K562 (cell line): Measurements from ENCODE around the gene GBX1. TPM values are rescaled to one million over a fixed set of nuclear protein-coding genes. Genes with fewer than 3 reads are reported as not detected.

ENCODE experiments used
- BMI1 ChIP-seq: fragments of 150-350 bp; IDR thresholded peaks from 2 replicates; pipeline ENCODE4 v1.6.1; 2014; ENCODE audit warnings: low read length
- DPF2 ChIP-seq: fragments of 450-650 bp; IDR thresholded peaks from 2 replicates; pipeline ENCODE4 v1.6.1; 2016
- MEF2D ChIP-seq: conservative IDR thresholded peaks from 2 replicates; pipeline ENCODE4 v1.6.1; 2016; ENCODE audit warnings: low read depth, missing genetic modification characterization, missing compliant biosample characterization
- SRF ChIP-seq, 2 experiments: fragments of 250-450, 450-650 bp in 1 of 2; sonication (Bioruptor Pico) in 1 of 2; sonication (generic) in 1 of 2; formaldehyde crosslinking; IDR thresholded peaks; 2 replicates each; pipeline versions ENCODE4 v1.5.0 to v1.5.1; 2020 to 2022; ENCODE audit warnings: mild to moderate bottlenecking in 1 of 2, missing genetic modification reagents in 1 of 2
- ZNF134 ChIP-seq: fragments of 250-450 bp; sonication (Bioruptor Pico); conservative IDR thresholded peaks from 2 replicates; pipeline ENCODE4 v1.4.0; 2020
- polyA plus RNA-seq, 8 experiments: library from polyadenylated mRNA; depleted of rRNA in 4 of 8; stranded (reverse) in 5 of 8; unstranded in 3 of 8; fragments of >200 nt; fragmentation: Nextera tagmentation in 2 of 8; fragmentation: Illumina TruSeq in 1 of 8; extraction: Ambion mirVana in 2 of 8; extraction: Trizol in 1 of 8; gene quantifications; 2 replicates each; pipeline versions ENCODE4 v1.2.1 to v1.2.3, GENCODE V29; 2011 to 2014; ENCODE audit warnings: inconsistent platforms in 1 of 8, missing spikeins in 1 of 8
- total RNA-seq, 7 experiments: library from RNA; depleted of rRNA in 6 of 7; stranded (reverse); fragments of >200 nt in 6 of 7; fragmentation: Illumina TruSeq in 2 of 7; extraction: Trizol in 2 of 7; gene quantifications; 2 replicates each; pipeline versions ENCODE4 v1.2.1 to v1.2.3, GENCODE V29; 2011 to 2021; ENCODE audit warnings: low replicate concordance in 1 of 7
- TF ChIP-seq, protein P1 (sequence below), 2 experiments: fragments of 450-650 bp in 1 of 2; sonication (generic) in 1 of 2; formaldehyde crosslinking in 1 of 2; IDR thresholded peaks; 2 replicates each; pipeline versions ENCODE4 v1.7.1 to v1.9.0; 2016 to 2022; ENCODE audit warnings: inconsistent platforms in 1 of 2, mild to moderate bottlenecking in 1 of 2, missing genetic modification reagents in 1 of 2
- TF ChIP-seq, protein P2 (sequence below): fragments of 450-650 bp; IDR thresholded peaks from 2 replicates; pipeline ENCODE4 v1.6.1; 2016; ENCODE audit warnings: low read depth

The GBX1 gene
- total and polyA plus RNA-seq, 9 of the 15 experiments (the other 6 are each of a cell fraction or from before 2014, with no cell fraction given): not detected

- TF ChIP-seq ZNF134 (CRISPR knock-in tag) (no peak), SRF (CRISPR knock-in tag; IDR thresholded peaks at IDR 0.05) (peak in 1 of 2 experiments; percentile 89; a peak in 2 of 4 replicates), MEF2D (tag) (no peak), DPF2 (peak; percentile 87), BMI1 (no peak)
- TF ChIP-seq, protein P1, sequence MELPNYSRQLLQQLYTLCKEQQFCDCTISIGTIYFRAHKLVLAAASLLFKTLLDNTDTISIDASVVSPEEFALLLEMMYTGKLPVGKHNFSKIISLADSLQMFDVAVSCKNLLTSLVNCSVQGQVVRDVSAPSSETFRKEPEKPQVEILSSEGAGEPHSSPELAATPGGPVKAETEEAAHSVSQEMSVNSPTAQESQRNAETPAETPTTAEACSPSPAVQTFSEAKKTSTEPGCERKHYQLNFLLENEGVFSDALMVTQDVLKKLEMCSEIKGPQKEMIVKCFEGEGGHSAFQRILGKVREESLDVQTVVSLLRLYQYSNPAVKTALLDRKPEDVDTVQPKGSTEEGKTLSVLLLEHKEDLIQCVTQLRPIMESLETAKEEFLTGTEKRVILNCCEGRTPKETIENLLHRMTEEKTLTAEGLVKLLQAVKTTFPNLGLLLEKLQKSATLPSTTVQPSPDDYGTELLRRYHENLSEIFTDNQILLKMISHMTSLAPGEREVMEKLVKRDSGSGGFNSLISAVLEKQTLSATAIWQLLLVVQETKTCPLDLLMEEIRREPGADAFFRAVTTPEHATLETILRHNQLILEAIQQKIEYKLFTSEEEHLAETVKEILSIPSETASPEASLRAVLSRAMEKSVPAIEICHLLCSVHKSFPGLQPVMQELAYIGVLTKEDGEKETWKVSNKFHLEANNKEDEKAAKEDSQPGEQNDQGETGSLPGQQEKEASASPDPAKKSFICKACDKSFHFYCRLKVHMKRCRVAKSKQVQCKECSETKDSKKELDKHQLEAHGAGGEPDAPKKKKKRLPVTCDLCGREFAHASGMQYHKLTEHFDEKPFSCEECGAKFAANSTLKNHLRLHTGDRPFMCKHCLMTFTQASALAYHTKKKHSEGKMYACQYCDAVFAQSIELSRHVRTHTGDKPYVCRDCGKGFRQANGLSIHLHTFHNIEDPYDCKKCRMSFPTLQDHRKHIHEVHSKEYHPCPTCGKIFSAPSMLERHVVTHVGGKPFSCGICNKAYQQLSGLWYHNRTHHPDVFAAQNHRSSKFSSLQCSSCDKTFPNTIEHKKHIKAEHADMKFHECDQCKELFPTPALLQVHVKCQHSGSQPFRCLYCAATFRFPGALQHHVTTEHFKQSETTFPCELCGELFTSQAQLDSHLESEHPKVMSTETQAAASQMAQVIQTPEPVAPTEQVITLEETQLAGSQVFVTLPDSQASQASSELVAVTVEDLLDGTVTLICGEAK (IDR thresholded peaks at IDR 0.05): peak; percentile 42; the same call in 1 of the 2 replicates
- TF ChIP-seq, protein P1 (CRISPR knock-in tag; IDR thresholded peaks at IDR 0.05): no peak
- TF ChIP-seq, protein P2, sequence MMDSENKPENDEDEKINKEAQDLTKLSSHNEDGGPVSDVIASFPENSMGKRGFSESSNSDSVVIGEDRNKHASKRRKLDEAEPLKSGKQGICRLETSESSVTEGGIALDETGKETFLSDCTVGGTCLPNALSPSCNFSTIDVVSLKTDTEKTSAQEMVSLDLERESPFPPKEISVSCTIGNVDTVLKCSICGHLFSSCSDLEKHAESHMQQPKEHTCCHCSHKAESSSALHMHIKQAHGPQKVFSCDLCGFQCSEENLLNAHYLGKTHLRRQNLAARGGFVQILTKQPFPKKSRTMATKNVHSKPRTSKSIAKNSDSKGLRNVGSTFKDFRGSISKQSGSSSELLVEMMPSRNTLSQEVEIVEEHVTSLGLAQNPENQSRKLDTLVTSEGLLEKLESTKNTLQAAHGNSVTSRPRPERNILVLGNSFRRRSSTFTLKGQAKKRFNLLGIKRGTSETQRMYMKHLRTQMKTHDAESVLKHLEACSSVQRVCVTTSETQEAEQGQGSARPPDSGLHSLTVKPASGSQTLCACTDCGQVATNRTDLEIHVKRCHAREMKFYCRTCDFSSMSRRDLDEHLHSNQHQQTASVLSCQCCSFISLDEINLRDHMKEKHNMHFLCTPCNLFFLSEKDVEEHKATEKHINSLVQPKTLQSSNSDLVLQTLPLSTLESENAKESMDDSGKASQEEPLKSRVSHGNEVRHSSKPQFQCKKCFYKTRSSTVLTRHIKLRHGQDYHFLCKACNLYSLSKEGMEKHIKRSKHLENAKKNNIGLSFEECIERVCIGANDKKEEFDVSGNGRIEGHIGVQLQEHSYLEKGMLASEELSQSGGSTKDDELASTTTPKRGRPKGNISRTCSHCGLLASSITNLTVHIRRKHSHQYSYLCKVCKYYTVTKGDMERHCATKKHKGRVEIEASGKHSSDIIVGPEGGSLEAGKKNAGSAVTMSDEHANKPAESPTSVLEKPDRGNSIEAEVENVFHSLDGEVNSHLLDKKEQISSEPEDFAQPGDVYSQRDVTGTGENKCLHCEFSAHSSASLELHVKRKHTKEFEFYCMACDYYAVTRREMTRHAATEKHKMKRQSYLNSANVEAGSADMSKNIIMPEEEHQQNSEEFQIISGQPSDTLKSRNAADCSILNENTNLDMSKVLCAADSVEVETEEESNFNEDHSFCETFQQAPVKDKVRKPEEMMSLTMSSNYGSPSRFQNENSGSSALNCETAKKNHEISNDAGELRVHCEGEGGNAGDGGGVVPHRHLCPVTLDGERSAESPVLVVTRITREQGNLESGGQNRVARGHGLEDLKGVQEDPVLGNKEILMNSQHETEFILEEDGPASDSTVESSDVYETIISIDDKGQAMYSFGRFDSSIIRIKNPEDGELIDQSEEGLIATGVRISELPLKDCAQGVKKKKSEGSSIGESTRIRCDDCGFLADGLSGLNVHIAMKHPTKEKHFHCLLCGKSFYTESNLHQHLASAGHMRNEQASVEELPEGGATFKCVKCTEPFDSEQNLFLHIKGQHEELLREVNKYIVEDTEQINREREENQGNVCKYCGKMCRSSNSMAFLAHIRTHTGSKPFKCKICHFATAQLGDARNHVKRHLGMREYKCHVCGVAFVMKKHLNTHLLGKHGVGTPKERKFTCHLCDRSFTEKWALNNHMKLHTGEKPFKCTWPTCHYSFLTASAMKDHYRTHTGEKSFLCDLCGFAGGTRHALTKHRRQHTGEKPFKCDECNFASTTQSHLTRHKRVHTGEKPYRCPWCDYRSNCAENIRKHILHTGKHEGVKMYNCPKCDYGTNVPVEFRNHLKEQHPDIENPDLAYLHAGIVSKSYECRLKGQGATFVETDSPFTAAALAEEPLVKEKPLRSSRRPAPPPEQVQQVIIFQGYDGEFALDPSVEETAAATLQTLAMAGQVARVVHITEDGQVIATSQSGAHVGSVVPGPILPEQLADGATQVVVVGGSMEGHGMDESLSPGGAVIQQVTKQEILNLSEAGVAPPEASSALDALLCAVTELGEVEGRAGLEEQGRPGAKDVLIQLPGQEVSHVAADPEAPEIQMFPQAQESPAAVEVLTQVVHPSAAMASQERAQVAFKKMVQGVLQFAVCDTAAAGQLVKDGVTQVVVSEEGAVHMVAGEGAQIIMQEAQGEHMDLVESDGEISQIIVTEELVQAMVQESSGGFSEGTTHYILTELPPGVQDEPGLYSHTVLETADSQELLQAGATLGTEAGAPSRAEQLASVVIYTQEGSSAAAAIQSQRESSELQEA: 0 out of 2 replicates have a peak, but pooled peaks have one; percentile 19
These were observed 58.1 kb downstream of the GBX1 start (continued) for GRCh38 chr7:151109094-151110048.
